ENCODE measurements around the gene NSUN7.
"Not testable (repeated sequence)": the region's sequence is repeated elsewhere in the genome, so short reads cannot be mapped to it uniquely, and the experiment has no call there.

Gene NSUN7

DNA sequence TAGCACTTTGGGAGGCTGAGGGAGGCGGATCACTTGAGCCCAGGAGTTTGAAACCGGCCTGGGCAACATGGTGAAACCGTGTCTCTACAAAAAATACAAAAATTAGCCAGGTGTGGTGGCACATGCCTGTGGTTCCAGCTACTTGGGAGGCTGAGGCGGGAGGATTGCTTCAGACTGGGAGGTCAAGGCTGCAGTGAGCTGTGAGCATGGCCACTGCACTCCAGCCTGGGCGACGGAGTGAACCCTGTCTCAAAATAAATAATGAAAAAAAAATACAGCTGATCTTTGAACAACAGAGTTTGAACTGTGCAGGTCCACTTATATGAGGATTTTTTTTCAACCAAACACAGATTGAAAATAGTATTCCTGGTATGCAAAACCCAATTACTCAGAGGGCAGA, 67.4 kb downstream of the NSUN7 start:
- not testable (repeated sequence) for DNase-seq (ENCODE audit: low spot score)

DNA sequence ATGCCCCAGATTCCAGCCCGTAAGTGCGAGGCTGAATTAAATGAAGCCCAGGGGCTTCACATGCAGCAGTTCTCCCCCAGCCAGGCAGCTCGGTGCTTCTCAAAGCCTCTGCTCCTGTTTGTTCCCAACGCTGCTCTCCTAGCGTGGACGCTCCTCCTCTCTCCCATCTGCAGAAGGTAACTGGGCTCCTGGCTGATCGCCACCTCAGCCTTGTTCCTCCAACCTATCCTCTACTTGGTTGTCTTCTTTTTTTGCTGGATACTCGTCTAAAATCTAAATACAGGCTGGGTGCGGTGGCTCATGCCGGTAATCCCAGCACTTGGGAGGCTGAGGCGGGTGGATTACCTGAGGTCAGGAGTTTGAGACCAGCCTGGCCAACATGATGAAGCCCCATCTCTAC, 70.3 kb downstream of the NSUN7 start:
- no peak for DNase-seq (ENCODE audit: low spot score)

DNA sequence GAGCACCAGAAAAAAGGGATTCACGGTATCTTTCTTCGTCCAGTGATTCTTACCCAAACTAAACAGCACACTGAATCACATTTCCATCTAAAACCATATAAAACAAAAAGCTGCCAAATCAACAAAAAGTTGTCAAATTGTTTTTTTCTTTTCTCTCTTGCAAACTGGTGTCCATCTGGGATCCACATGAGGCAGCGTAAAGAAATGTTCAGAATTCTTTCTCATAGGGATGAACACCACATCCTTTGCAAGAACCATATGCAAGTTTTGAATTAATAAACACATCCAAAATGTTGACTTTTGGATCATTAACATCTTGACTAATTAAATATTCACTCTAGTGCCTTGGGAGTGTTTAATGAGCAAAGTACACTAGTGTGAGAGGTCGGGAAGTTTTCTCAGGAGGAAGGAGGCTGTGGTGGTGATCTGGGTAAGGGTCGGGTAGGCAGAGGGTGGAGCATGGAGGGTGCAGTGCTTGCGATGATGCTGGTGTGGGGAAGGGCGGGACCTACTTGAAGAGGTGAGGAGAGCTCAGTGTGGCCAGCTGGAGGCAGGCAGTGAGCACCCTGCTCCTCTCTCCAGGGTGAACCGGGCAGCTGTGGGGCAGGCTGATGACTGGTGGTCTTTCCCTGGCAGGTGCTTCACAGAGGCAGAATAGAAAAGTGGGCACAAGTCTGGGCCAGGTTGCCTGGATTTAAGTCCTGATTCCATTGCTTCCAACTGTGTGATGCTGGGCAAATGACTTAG, 72.8 kb downstream of the NSUN7 start:
- DNase-seq (ENCODE audit: low spot score): no peak

DNA sequence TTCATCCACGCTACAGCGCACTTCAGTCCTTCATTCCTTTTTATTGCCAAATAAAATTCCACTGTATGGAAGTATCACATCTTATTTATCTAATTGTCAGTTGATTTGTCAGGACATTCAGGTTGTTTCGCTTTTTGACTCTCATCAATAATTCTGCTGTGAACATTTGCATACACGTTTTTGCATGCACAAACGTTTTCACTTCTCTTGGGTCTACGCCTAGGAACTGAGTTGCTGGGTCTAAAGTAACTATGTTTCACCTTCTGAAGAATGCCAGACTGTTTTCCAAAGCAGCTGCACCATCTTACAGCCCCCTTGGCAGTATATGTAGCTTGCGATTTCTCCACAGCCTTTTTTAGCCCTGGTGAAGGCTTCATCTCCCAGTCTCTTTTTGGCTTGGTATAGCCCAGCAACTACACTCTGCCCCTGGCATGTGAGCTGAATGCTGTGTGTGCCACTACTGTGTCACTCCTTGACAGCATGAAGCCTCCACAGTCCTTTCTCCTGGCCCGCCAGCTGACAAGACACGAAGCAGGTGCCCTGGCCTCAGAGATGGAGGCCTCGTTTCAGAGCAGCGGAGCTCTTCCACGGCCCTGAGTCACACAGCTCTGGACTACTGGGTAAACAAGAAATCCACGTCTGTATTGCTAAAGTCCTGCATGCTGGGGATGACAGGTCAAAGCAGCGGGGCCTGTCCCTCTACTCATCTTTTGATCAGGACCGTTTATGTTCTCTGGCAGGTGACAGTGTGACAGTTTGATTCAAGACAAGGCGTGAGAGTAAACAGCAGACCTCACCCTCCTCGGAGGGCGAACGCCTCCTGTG, 75.5 kb downstream of the NSUN7 start:
- no peak for DNase-seq (ENCODE audit: low spot score)

DNA sequence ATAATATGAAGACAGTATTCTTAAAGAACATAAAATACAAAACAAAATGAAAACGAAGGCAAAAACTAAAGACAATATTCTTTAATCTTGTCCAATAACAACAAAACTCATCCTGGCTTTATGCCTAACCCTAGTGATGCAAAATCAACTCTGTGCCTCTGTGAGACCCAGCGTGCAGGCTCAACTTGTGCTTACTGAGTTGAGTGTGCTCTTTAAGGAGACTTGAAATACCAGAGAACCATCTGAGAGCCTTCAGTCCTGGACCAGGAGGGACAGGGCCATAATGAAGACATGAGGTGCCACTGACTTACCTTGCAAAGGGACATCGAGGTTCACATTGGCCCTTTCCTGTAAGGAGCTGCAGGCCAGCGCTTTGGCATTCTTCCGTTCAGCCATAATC, 77.1 kb downstream of the NSUN7 start:
- no peak for DNase-seq (ENCODE audit: low spot score)

DNA sequence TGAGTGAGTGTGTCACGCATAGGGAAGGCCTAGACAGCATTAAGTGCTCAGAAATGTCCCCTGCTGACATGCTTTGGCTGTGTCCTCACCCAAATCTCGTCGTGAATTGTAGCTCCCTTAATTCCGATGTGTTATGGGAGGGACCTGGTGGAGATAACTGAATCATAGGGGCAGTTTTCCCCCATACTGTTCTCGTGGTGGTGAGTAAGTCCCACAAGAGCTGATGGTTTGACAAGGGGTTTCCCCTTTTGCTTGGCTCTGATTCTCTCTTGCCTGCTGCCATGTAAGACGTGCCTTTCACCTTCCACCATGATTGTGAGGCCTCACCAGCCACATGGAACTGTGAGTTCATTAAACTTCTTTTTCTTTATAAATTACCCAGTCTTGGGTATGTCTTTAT, 78.0 kb downstream of the NSUN7 start:
- no peak for DNase-seq (ENCODE audit: low spot score)

DNA sequence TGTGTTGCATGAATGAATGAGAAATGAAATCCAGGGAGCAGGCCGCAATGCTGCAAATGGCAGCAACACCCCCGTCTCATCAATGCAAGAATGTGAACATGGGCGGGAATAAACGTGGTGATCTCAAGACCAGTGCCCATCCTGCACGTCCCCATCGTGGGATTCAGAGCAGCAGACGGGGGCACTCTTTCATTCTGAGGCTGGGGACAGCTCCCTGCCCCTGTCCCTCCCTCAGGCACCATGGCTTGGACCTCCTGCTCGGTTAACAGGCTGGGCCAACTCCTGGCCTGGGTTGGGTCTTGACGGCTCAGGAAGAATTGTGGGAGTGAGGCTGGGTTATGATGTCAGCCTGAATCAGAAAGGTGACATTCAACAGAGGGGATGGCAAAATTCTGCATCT, 78.9 kb downstream of the NSUN7 start:
- DNase-seq (ENCODE audit: low spot score): no peak

DNA sequence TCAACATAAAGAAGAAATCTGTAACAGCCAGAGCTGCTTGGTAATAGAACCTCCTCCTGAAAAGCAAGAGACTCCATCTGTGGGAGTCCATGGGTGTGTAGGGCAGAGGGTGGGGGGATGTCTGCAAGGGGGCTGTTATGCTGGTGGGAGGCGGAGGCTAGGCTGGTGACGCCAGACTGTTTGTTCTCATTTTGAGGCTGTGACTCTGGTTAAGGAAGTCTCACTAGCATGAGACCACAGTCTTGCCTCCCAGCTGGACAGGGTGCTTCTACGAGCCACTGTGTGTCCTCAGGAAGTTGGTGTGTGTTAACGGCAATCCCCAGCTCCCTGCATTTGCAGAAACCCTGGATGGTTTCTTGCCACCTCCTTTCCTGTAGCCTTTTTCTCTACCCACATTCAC, 79.8 kb downstream of the NSUN7 start:
- DNase-seq (ENCODE audit: low spot score): no peak

DNA sequence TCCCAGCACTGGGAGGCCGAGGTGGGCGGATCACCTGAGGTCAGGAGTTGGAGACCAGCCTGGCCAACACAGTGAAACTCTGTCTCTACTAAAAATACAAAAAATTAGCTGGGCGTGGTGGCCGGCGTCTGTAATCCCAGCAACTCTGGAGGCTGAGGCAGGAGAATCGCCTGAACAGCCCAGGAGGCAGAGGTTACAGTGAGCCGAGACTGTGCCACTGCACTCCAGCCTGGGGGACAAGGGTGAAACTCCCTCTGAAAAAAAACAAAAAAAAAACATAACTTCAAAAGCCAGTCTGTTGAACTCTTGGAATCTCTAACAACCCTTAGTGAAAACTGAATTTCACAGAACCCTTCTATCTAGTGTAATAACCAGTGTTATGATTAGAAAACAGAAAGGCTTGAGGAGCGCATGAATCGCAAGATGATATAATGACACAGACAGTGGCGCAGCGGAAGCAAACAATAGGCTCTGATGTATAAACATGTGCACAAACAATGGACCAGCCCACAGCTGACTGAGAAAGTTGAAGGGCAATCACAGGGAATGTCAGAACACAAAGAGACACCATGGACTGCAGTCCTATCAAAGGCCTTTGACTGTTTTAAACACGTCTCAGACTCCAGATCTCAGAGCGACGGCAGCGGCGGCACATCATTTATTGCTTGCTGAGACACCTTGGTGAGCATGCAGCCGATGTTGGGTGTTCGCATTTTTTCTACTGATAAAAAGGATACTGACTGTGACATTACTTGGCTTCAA, 81.6 kb downstream of the NSUN7 start:
- DNase-seq (ENCODE audit: low spot score): no peak

DNA sequence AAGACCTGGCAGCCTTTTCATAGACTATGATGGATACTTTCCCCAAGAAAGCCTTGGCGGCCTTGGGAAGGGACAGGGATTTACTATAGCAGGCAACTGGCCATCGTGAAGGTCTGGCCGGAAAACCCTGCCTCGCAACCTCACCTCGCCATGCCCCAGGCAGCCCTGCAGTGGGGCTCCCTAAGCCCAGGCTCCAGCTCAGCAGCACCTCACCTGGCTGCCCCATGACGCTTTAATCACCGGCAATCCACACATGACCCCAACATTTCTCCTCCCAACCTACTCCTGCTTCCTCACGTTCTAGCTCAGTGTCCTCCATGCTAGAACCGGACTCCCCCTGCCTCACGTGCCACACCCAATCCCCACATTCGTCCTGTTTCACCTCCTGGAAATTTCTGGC, 82.4 kb downstream of the NSUN7 start:
- DNase-seq (ENCODE audit: low spot score): no peak

DNA sequence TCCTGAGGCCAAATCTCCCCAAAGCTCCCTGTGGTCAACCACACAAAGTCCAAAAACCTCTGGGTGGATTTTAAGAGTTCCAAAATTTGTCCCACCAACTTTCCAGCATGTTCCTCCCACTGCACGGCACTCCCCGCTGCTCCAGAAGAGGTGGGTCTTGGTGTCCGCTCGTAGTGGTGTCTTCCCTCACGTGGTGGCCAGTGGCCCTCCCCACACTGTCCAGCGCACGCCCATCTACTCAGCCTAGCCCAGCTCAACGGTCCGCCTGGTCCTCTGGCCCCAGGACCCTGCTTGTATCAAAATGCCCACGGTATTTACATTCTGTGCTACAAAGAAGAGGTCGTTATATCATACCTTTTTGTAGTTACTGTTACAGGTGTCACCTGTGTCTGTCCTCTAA, 83.5 kb downstream of the NSUN7 start:
- no peak for DNase-seq (ENCODE audit: low spot score)

DNA sequence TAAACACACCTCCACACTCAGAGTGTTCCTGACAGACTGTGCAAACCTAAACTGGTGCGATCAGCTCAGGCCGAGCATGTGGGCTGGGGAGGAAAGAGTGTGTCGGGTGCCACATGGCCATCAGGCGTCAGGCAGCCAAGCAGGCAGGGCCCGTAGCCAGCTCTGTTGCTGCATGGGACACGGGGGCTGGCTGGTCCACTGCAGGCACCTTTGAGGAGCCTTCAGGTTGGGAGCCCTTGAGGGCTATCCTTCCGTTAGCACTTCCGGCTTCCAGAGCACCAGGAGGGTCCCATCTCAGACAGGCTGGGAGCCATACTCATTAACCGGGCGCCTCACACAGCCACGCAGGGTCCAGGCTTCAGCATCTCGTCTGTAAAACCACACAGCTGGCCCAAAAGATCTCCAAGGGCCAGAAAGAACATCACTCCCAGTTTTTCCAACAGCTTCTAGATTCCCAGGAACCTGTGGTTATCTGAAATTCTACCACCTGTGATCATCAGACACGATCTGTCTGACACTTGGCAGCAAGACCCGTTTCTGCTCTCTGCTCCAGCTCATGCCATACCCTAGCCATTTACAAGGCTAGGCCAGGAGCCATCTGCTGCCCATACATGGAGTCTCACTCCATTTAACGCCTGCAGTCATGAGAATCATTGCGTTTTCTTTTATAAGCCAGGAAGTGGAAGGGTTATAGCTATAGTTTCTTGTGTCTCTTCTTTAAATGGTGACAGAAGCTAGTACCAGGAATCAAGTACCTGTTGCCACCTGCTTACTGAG, 87.5 kb downstream of the NSUN7 start:
- DNase-seq (ENCODE audit: low spot score): no peak

DNA sequence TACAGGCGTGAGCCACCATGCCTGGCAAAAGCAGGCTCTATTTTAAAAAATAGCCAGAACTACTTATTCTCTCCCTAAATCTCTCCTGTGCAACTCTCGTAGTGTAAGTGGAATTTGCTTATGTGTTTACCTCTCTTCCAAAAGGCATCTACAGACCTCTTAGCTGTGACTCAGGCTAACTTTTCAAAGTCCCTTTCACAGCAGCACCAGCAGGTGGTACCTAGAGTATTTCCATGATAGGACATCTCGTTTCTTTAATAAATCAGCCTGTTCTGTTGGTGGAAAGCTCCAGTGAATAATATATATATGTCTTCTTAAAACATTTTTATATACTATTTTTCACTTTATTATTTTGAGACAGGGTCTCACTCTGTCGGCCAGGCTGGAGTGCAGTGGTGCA, 89.0 kb downstream of the NSUN7 start:
- no peak for DNase-seq (ENCODE audit: low spot score)

DNA sequence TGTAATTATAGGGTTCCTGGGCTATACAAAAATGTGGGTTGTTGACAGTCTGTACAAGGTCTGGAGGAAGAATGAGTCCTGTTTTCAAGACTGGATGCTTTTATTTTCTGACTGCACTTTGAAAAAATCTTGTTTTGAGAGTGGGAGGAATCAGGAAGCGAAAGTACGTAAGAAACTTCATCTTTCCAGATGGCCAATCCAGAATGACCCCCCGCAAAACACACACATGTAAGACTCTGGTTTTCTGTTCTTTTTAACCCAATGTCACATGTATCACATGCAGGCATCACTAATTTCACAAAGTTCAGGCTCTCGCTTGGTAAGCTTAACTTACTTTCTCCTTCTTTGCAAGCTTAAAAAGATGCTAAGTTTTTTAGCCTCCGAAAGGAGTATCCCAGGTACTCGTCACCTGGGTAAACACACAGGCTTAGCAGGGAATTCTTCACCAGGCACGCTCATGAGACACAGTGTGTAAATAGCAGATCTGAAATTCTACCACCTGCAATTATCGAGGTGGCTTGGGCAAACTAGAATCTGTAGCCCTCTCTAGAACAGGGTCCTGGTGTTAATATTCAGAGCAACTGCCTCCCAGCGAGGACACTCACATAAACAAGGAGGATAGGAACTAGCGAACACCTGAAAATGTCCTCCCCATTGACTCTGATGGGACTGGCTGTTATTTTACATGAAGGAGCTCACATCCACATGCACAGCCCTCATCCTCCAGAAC, 90.7 kb downstream of the NSUN7 start:
- no peak for DNase-seq (ENCODE audit: low spot score)

DNA sequence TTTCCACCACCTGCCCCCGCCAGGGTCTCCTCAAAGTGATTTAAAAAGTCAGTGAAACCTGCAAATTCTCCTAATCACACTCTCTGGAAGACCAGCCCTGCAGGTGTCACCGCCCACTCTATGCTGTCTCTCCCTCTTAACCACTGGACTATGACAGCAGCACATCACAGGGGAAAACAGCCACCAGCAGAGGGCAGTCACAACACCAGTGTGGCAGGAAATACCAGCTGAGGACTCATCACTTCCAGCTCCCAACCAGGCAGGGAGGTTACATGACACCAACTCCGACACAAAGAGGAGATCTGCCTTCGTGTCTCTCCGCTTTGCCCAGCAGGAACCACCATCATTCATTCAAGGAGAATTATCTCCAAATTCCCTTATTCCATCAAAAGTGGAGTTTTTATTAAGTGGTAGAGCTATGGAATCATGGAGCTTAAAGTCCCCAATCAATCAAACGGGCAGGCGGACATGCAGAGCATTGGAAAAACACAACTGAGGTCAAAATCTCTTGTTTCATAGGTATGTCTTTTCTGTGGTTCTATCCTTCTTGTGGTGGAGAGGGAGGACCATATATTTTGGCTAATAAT, 91.3 kb downstream of the NSUN7 start:
- DNase-seq (ENCODE audit: low spot score): peak; percentile 85

DNA sequence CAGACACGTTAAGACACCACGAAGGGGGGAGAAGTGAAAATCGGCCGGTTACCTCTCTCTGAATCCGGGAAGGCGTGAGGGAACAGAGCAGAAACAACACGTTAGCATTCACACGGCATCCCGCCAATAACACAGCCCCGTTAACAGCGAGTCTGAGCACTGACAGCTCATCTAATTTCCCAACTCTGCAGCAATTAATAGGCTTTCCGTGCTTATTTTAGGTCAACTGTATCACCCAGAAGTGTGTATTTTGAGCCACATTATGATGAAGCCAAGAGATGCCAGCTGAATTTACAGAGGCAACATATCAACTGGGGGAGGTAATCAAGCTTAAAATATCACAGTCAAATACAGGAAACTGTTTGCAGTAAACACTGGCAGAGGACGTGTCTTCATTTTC, 92.6 kb downstream of the NSUN7 start:
- no peak for DNase-seq (ENCODE audit: low spot score)

DNA sequence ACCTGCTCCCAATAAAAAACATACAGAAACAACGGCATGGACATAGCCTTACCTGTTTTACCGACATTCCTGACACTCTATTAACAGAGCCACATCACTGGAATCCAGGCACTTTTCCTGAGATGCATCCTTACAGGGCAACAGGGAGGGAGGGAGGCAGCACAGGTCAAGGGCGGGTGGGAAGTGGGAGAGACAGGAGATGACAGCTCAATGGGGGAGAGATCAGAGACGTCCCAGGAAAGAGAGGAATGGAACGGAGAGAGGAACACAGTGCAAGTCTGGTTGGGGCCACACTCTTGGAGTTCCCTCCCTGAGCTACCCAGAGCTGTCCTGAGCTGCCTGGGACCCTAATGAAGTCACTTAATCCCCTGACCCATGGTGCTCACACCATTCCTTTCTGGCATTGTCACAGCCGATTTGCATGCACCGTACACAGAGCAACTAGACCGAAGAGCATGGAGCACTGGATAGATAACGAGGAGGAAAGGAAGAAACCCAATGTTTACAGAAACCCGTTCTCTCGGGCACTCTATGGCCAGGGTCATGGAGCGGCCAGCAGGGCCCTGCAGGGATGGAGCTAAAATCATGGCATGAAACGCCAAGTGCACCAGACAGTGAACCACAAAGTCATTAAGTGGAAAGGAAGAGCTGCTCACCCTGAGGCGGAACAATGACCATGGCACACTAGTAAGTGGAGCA, 93.1 kb downstream of the NSUN7 start:
- DNase-seq (ENCODE audit: low spot score): no peak

DNA sequence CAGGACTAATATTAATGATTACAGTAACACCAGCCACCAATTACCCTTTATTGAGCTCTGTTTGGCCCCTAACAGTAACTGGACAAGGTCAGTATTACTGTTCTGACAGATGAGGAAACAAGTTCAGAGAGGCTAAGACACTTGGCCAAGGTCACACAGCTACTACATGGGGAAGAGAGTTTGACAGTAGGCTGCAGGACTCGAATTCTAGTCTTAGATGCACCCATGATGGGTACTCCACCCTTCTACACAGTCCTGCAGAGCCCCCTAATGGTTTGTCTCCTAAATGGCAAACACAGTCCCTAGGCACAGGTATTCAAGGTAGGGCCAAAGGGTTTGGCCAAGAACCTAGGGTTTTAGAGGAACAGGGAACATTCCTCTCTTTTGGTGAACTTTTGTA, 93.9 kb downstream of the NSUN7 start:
- DNase-seq (ENCODE audit: low spot score): peak; percentile 49

DNA sequence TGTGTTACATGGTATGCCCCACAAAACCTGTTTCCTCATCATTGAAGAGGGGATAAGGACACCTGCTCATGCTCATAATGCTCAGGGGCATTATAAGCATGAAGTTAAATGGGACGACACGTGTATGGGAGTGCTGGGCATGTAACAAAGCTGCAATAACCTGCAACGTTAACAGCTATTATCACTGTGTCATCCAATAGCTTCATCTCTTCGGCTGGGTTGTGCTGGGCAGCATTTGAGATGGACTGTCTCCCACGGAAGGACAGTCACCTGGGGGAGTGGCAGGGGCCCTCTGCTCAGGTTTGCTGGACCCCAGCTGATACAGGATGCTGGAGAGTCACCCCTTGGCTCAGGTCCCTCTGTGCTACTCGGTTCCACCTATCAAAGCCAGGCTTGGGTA, 94.5 kb downstream of the NSUN7 start:
- no peak for DNase-seq (ENCODE audit: low spot score)

DNA sequence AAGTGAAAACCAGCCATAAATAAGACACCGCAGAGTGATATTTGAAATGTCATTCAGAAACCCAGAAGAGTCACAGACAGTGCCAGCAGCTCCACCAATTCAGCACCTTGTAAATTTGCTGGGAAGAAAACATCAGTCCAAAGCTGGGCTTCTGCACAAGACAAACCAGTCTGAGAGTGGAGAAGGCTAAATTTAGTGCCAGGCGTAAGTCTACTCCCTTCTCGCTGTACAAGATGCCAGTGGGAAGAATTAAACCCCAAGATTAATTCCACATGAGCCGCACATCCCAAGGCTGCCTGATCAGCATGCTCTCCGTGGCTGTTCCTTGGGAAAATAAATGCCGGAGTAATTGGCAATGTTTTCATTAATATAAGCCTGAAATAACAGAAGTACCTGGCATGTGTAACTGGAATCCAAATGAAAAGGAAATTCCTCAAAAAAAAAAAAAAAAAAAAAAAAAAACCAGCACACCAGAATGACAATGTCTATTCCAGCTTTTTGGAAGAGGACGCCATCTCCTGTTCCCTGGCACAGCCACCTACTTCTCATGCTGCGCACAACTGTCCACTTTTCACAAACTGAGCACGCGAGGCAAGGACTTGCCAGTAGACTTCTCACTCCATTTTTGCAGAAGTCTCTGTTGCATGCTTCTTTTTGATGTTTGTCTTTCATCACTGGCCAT, 95.5 kb downstream of the NSUN7 start:
- no peak for DNase-seq (ENCODE audit: low spot score)
